Measurements from ENCODE around the gene TSHZ2.

DNA sequence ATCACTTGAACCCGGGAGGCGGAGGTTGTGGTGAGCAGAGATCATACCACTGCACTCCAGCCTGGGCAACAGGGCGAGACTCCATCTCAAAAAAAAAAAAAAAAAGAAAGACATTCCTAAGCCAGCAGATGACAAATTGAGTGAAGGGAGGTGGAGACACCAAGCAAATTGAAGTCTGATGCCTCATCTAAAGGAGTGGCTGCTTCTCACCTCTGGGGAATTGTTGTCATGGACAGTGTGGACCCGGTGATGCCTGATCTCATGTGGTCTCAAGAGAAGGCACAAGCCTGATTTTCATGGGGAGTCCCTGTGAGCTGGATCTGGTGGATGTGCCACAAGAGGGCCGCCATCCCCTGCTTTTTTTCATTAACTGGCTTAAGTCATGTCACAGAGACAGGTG is 349.4 kb downstream of the TSHZ2 start:
- TF ChIP-seq, protein P1, sequence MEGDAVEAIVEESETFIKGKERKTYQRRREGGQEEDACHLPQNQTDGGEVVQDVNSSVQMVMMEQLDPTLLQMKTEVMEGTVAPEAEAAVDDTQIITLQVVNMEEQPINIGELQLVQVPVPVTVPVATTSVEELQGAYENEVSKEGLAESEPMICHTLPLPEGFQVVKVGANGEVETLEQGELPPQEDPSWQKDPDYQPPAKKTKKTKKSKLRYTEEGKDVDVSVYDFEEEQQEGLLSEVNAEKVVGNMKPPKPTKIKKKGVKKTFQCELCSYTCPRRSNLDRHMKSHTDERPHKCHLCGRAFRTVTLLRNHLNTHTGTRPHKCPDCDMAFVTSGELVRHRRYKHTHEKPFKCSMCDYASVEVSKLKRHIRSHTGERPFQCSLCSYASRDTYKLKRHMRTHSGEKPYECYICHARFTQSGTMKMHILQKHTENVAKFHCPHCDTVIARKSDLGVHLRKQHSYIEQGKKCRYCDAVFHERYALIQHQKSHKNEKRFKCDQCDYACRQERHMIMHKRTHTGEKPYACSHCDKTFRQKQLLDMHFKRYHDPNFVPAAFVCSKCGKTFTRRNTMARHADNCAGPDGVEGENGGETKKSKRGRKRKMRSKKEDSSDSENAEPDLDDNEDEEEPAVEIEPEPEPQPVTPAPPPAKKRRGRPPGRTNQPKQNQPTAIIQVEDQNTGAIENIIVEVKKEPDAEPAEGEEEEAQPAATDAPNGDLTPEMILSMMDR (IDR thresholded peaks at IDR 0.05; ENCODE audit: poor library complexity) = no peak
- TF ChIP-seq EZH2phosphoT487 (IDR thresholded peaks at IDR 0.05; ENCODE audit: low read depth, severe bottlenecking, unreplicated experiment) = no peak
- TF ChIP-seq EZH2 (IDR thresholded peaks at IDR 0.05; ENCODE audit: borderline replicate concordance) = no peak
